OCI-LY7 (cell line): ENCODE results near the gene RASSF5. TPM values are rescaled to one million over a fixed set of nuclear protein-coding genes. Genes with fewer than 3 reads are reported as not detected.
A peak's percentile ranks its signal among the peaks of the same experiment; 100 is the strongest.

Experiments
- BruUV-seq: library from RNA; stranded (reverse); fragments of 400-500 nt; replicated peaks from 2 replicates; lab custom pipeline; 2021; lab: Mats Ljungman, UMichigan
- CTCF ChIA-PET: fragments of 300-600 bp; sonication (Branson Sonifier 250); formaldehyde crosslinking; loops from one replicate; lab custom pipeline; 2022; ENCODE audit warnings: antibody characterized with exemption; ENCODE audit not compliant: unreplicated experiment; lab: Charles Lee
- POLR2A ChIA-PET: fragments of 300-600 bp; sonication (Branson Sonifier 250); formaldehyde crosslinking; loops from one replicate; lab custom pipeline; 2022; ENCODE audit warnings: antibody characterized with exemption; lab: Charles Lee
- DNase-seq: peaks from one replicate; pipeline ENCODE4 v3.0.0-alpha.2; 2015; ENCODE audit warnings: low spot score
- H2AFZ ChIP-seq: fragments of 200-600 bp; sonication (generic), shearing (Covaris generic); 2 replicates; pipeline ENCODE4 v1.6.1; 2014; ENCODE audit warnings: mild to moderate bottlenecking, antibody characterized with exemption, low read length, moderate library complexity
- H3K27ac ChIP-seq: fragments of 200-600 bp; sonication (generic); 2 replicates; pipeline ENCODE4 v1.5.1; 2014; ENCODE audit warnings: mixed run types, low read depth, mild to moderate bottlenecking, moderate library complexity, low read length, inconsistent platforms; ENCODE audit not compliant: poor library complexity, severe bottlenecking
- H3K36me3 ChIP-seq: fragments of 200-600 bp; sonication (generic); 2 replicates; pipeline ENCODE4 v1.6.1; 2014; ENCODE audit warnings: mild to moderate bottlenecking, antibody characterized with exemption, low read length, moderate library complexity, mixed read lengths; ENCODE audit not compliant: insufficient read depth
- H3K4me1 ChIP-seq: fragments of 200-600 bp; sonication (generic); 2 replicates; pipeline ENCODE4 v1.5.1; 2014; ENCODE audit warnings: mild to moderate bottlenecking, low read length; ENCODE audit not compliant: insufficient read depth, poor library complexity, severe bottlenecking
- H3K4me2 ChIP-seq: fragments of 200-600 bp; sonication (generic); 2 replicates; pipeline ENCODE4 v1.6.1; 2014; ENCODE audit warnings: mild to moderate bottlenecking, low read length
- H3K4me3 ChIP-seq: fragments of 200-600 bp; sonication (generic); 2 replicates; pipeline ENCODE4 v1.5.1; 2014; ENCODE audit warnings: mild to moderate bottlenecking, low read depth, low read length; ENCODE audit not compliant: poor library complexity, severe bottlenecking
- H3K79me2 ChIP-seq: fragments of 200-600 bp; sonication (generic); 2 replicates; pipeline ENCODE4 v1.6.1; 2016; ENCODE audit warnings: low read depth, mild to moderate bottlenecking, low read length, moderate library complexity, mixed read lengths; ENCODE audit not compliant: insufficient read depth
- H3K9me2 ChIP-seq: fragments of 200-600 bp; sonication (generic); 2 replicates; pipeline ENCODE4 v1.6.1; 2016; ENCODE audit warnings: mild to moderate bottlenecking, low read length, mixed read lengths; ENCODE audit not compliant: insufficient read depth
- H3K9me3 ChIP-seq: fragments of 200-600 bp; sonication (generic); 2 replicates; pipeline ENCODE4 v1.6.1; 2014; ENCODE audit warnings: mild to moderate bottlenecking, mixed run types, low read length, mixed read lengths
- H4K20me1 ChIP-seq: fragments of 200-600 bp; sonication (generic); 2 replicates; pipeline ENCODE4 v1.6.1; 2014; ENCODE audit warnings: mild to moderate bottlenecking, antibody characterized with exemption, low read length, moderate library complexity, mixed read lengths; ENCODE audit not compliant: insufficient read depth
- EZH2phosphoT487 ChIP-seq: fragments of 200-600 bp; sonication (generic); IDR thresholded peaks from 2 replicates; pipeline ENCODE4 v1.6.1; 2018; ENCODE audit warnings: low read depth, borderline replicate concordance, mild to moderate bottlenecking, mixed run types, antibody characterized with exemption, low read length, moderate library complexity, mixed read lengths
- intact Hi-C: fragments of 100-400 bp; cut with micrococcal nuclease; formaldehyde crosslinking; loops from one replicate; pipeline ENCODE4 v1.10.0; 2022; ENCODE audit not compliant: unreplicated experiment
- total RNA-seq, 2 experiments: library from RNA; depleted of rRNA in 1 of 2; stranded (reverse); fragments of >200 nt in 1 of 2; shearing (Covaris generic) in 1 of 2; gene quantifications; 2 replicates each; pipeline ENCODE4 v1.2.3, GENCODE V29; 2014 to 2022
- TF ChIP-seq, protein P1 (sequence below): fragments of 200-600 bp; sonication (generic); conservative IDR thresholded peaks from 2 replicates; pipeline ENCODE4 v1.5.1; 2014; ENCODE audit warnings: mild to moderate bottlenecking, antibody characterized with exemption, low read length, moderate library complexity, mixed read lengths

RASSF5 gene
- total RNA-seq, 2 experiments from 2014 or later: 19.8 to 25.7 TPM

DNA sequence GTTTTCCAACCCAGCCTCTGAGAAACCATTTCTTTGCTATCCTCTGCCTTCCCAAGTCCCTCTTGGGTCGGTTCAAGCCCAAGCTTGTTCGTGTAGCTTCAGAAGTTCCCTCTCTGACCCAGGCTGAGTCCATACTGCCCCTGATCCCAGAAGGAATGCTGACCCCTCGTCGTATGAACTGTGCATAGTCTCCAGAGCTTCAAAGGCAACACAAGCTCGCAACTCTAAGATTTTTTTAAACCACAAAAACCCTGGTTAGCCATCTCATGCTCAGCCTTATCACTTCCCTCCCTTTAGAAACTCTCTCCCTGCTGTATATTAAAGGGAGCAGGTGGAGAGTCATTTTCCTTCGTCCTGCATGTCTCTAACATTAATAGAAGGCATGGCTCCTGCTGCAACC is 81.2 kb downstream of the RASSF5 start:
- H3K79me2 ChIP-seq: no peaks in the 10 kb centered on the region
- H4K20me1 ChIP-seq: no peaks in the 10 kb centered on the region
- TF ChIP-seq, protein P1, sequence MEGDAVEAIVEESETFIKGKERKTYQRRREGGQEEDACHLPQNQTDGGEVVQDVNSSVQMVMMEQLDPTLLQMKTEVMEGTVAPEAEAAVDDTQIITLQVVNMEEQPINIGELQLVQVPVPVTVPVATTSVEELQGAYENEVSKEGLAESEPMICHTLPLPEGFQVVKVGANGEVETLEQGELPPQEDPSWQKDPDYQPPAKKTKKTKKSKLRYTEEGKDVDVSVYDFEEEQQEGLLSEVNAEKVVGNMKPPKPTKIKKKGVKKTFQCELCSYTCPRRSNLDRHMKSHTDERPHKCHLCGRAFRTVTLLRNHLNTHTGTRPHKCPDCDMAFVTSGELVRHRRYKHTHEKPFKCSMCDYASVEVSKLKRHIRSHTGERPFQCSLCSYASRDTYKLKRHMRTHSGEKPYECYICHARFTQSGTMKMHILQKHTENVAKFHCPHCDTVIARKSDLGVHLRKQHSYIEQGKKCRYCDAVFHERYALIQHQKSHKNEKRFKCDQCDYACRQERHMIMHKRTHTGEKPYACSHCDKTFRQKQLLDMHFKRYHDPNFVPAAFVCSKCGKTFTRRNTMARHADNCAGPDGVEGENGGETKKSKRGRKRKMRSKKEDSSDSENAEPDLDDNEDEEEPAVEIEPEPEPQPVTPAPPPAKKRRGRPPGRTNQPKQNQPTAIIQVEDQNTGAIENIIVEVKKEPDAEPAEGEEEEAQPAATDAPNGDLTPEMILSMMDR: no peak
- TF ChIP-seq EZH2phosphoT487: no peak
- no peaks in the 10 kb centered on the region for H3K4me1 ChIP-seq
- ChIA-PET POLR2A (interaction anchor here (1.0 kb wide), 1 partner anchor 13 kb away, joined by 4 read pairs; no protein-coding TSS in a partner anchor), CTCF (no interaction called here)
- peaks cover 69% of the 10 kb centered on the region for H3K36me3 ChIP-seq
- H3K4me3 ChIP-seq: no peak overlapping the region
- TSS peak; percentile 56 for BruUV-seq
- no peaks in the 10 kb centered on the region for H3K9me3 ChIP-seq
- H3K9me2 ChIP-seq: no peaks in the 10 kb centered on the region
- H3K27ac ChIP-seq: no peak overlapping the region
- intact Hi-C loops: no loop called here
- H2AFZ ChIP-seq: no peak overlapping the region
- H3K4me2 ChIP-seq: no peak overlapping the region
- DNase-seq: no peak

DNA sequence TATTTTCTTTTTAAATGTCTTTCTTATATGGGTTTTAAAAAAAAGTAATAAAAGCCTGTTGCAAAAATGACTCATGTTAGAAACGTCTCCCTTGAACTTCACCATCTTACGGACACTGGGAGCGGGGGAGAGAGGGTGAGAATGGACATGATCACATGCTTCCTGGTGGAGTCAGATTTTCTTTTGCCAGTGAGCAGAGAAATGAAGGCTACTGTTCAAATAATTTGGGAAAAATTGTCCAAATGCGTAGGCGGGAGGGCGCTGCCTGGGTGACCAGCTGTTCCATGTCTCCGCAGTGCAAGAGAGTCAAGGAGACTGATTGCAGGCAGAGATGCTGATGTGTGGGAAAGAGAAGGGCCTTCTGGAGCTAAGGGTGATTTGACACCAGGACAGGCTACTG is 81.9 kb downstream of the RASSF5 start:
- ChIA-PET CTCF (no interaction called here), POLR2A (interaction anchor here (1.0 kb wide), 1 partner anchor 12 kb away, joined by 4 read pairs; no protein-coding TSS in a partner anchor)
- intact Hi-C loops: no loop called here
- no peaks in the 10 kb centered on the region for H4K20me1 ChIP-seq
- no TSS peak for BruUV-seq
- DNase-seq: no peak
- no peaks in the 10 kb centered on the region for H3K4me1 ChIP-seq
- no peak overlapping the region for H3K4me3 ChIP-seq
- no peak overlapping the region for H2AFZ ChIP-seq
- no peaks in the 10 kb centered on the region for H3K79me2 ChIP-seq
- H3K9me2 ChIP-seq: no peaks in the 10 kb centered on the region
- no peak overlapping the region for H3K4me2 ChIP-seq
- H3K9me3 ChIP-seq: no peaks in the 10 kb centered on the region
- H3K36me3 ChIP-seq: peaks cover 76% of the 10 kb centered on the region
- no peak overlapping the region for H3K27ac ChIP-seq
- no peak for TF ChIP-seq EZH2phosphoT487
- TF ChIP-seq, protein P1: no peak

DNA sequence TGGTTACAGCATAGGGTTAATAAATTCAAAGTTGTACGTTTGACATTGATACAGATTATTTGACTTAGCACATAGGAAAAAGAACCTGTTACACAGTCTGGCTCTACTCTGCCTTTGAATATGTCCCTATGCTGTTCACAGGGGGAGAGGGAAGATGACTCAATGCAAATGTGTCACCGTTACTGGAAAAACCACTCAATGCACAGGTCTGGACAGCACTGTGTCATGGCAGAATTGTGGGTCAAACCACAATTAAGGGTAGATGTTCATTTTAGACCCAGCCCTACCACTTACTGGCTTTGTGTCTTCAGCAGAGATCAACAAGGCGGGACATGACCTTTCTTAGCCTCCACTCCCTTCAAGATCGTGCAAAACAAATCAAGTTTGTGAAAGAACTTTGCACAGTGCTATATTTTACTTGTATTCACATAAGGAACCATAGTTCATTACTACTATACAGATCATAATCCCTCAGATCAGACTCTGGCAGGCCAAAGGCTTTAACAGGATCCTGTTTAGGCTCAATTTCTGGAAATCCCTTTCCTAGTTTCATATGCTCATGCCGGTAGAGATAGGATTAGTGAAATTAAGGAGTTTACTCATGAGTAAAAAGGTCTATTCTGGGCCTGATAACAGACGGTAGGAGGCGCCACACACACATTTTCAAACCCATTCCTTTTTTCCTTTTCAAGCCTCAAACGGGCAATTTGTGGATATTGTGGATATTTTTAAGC is 82.9 kb downstream of the RASSF5 start:
- H3K4me1 ChIP-seq: no peaks in the 10 kb centered on the region
- ChIA-PET POLR2A (no interaction called here), CTCF (no interaction called here)
- intact Hi-C loops: no loop called here
- no peak overlapping the region for H3K4me2 ChIP-seq
- no peaks in the 10 kb centered on the region for H3K79me2 ChIP-seq
- H2AFZ ChIP-seq: no peak overlapping the region
- peaks cover 77% of the 10 kb centered on the region for H3K36me3 ChIP-seq
- TF ChIP-seq, protein P1: peak; percentile 73
- no peak for TF ChIP-seq EZH2phosphoT487
- no peaks in the 10 kb centered on the region for H3K9me3 ChIP-seq
- H3K4me3 ChIP-seq: no peak overlapping the region
- BruUV-seq: no TSS peak
- no peaks in the 10 kb centered on the region for H3K9me2 ChIP-seq
- H4K20me1 ChIP-seq: no peaks in the 10 kb centered on the region
- no peak overlapping the region for H3K27ac ChIP-seq
- DNase-seq: no peak
